ENCODE data around the gene SNX9. TPM values are rescaled to one million over a fixed set of nuclear protein-coding genes. Genes with fewer than 3 reads are reported as not detected.
A peak's percentile ranks its signal among the peaks of the same experiment; 100 is the strongest.

Gene SNX9
- total and polyA plus RNA-seq, 2 donors (not counting 1 experiment from before 2014, with no cell fraction given), result 10.0 to 50.7 TPM

GRCh38 chr6:157845493-157846259 is 22.6 kb downstream of the SNX9 start:
- TF ChIP-seq EZH2 (IDR thresholded peaks at IDR 0.05; ENCODE audit: borderline replicate concordance, insufficient read depth, low read depth, low read length, poor library complexity, severe bottlenecking), result no peak
- no peak for TF ChIP-seq CTCF (IDR thresholded peaks at IDR 0.05)
- intact Hi-C loops (cut with micrococcal nuclease), result no loop called here
- no peak overlapping the region for H3K4me3 ChIP-seq (ENCODE audit: control extremely low read depth in 1 of 5, extremely low read depth in 1 of 5, insufficient read depth in 1 of 5, low read depth in 2 of 5, low read length in 4 of 5)
- Mint-ChIP-seq H3K27me3 (no peaks in the 10 kb centered on the region), H3K4me1 (peaks cover 82% of the 10 kb centered on the region), H3K9me3 (ENCODE audit: insufficient read depth) (no peaks in the 10 kb centered on the region), H3K4me3 (peak overlapping the region; percentile 56), H3K27ac (peak overlapping the region; percentile 51)
- no peaks in the 10 kb centered on the region for H3K36me3 ChIP-seq (replicated peaks in 1 of 2; ENCODE audit: control extremely low read depth in 1 of 2, control insufficient read depth in 1 of 2, extremely low read depth in 1 of 2, insufficient read depth in 2 of 2, low read length in 1 of 2)
- H3K4me1 ChIP-seq (ENCODE audit: control insufficient read depth in 2 of 2, insufficient read depth in 2 of 2, low read length in 2 of 2), result peaks cover 68 to 69% of the 10 kb centered on the region in 2 donors
- ChIA-PET CTCF (interaction anchor here (0.7 to 3.2 kb wide), 6 partner anchors 10 to 89 kb away, joined by 3 to 26 read pairs (median 4); no protein-coding TSS in a partner anchor), POLR2A (interaction anchor here (0.6 to 1.0 kb wide), 3 partner anchors 81 to 790 kb away, joined by 3 to 5 read pairs (median 4); no protein-coding TSS in a partner anchor)
- no peak for DNase-seq
- H3K27ac ChIP-seq (ENCODE audit: low read length in 2 of 2), result peak overlapping the region; percentile 22 to 44
- H3K79me2 ChIP-seq (ENCODE audit: control insufficient read depth, insufficient read depth, low read length), result peaks cover 97% of the 10 kb centered on the region
- no peak for ATAC-seq (ENCODE audit: low read depth)
- 90% methylated on average over 3 of the region's 6 CpGs for WGBS (ENCODE audit: insufficient coverage)
- peak overlapping the region; percentile 57 for H3K4me2 ChIP-seq (replicated peaks; ENCODE audit: low read depth, low read length, poor library complexity, severe bottlenecking)
- no peaks in the 10 kb centered on the region for H3K27me3 ChIP-seq (replicated peaks in 1 of 4; ENCODE audit: control extremely low read depth in 1 of 4, control insufficient read depth in 3 of 4, insufficient read depth in 4 of 4, low read length in 3 of 4)
- peaks cover 86% of the 10 kb centered on the region for H4K20me1 ChIP-seq (ENCODE audit: control insufficient read depth, insufficient read depth, low read length, poor library complexity, severe bottlenecking)
- H3K9me3 ChIP-seq (ENCODE audit: control extremely low read depth in 1 of 3, control insufficient read depth in 2 of 3, insufficient read depth in 1 of 3, low read length in 2 of 3), result no peaks in the 10 kb centered on the region
- H2AFZ ChIP-seq (ENCODE audit: insufficient read depth, low read depth, low read length, poor library complexity, severe bottlenecking), result no peak overlapping the region
- H3K9ac ChIP-seq (ENCODE audit: low read length), result peak overlapping the region; percentile 14

- ATAC-seq (ENCODE audit: low read depth) (no peak), DNase-seq (no peak)
- Histone ChIP-seq H3K4me3 (ENCODE audit: control extremely low read depth in 1 of 5, extremely low read depth in 1 of 5, insufficient read depth in 1 of 5, low read depth in 2 of 5, low read length in 4 of 5) (no peak overlapping the region), H2AFZ (ENCODE audit: insufficient read depth, low read depth, low read length, poor library complexity, severe bottlenecking) (no peak overlapping the region), H4K20me1 (ENCODE audit: control insufficient read depth, insufficient read depth, low read length, poor library complexity, severe bottlenecking) (peaks cover 79% of the 10 kb centered on the region), H3K79me2 (ENCODE audit: control insufficient read depth, insufficient read depth, low read length) (peaks cover 95% of the 10 kb centered on the region), H3K36me3 (replicated peaks in 1 of 2; ENCODE audit: control extremely low read depth in 1 of 2, control insufficient read depth in 1 of 2, extremely low read depth in 1 of 2, insufficient read depth in 2 of 2, low read length in 1 of 2) (no peaks in the 10 kb centered on the region), H3K4me1 (ENCODE audit: control insufficient read depth in 2 of 2, insufficient read depth in 2 of 2, low read length in 2 of 2) (peaks cover 51 to 52% of the 10 kb centered on the region in 2 donors), H3K4me2 (replicated peaks; ENCODE audit: low read depth, low read length, poor library complexity, severe bottlenecking) (no peak overlapping the region), H3K9ac (ENCODE audit: low read length) (no peak overlapping the region), H3K9me3 (ENCODE audit: control extremely low read depth in 1 of 3, control insufficient read depth in 2 of 3, insufficient read depth in 1 of 3, low read length in 2 of 3) (peaks cover 2 to 11% (median 7%) of the 10 kb centered on the region in 3 donors), H3K27me3 (replicated peaks in 1 of 4; ENCODE audit: control extremely low read depth in 1 of 4, control insufficient read depth in 3 of 4, insufficient read depth in 4 of 4, low read length in 3 of 4) (no peaks in the 10 kb centered on the region), H3K27ac (ENCODE audit: low read length in 2 of 2) (no peak overlapping the region)
- Mint-ChIP-seq H3K4me1 (peaks cover 64% of the 10 kb centered on the region), H3K9me3 (ENCODE audit: insufficient read depth) (peaks cover 2% of the 10 kb centered on the region), H3K27me3 (no peaks in the 10 kb centered on the region), H3K27ac (no peak overlapping the region), H3K4me3 (peak overlapping the region; percentile 4)
- WGBS (ENCODE audit: insufficient coverage), result 100% methylated on average over 1 of the region's 2 CpGs
- intact Hi-C loops (cut with micrococcal nuclease), result no loop called here
- no peak for TF ChIP-seq CTCF (IDR thresholded peaks at IDR 0.05)
- TF ChIP-seq EZH2 (IDR thresholded peaks at IDR 0.05; ENCODE audit: borderline replicate concordance, insufficient read depth, low read depth, low read length, poor library complexity, severe bottlenecking), result no peak
- ChIA-PET POLR2A (no interaction called here), CTCF (interaction anchor here (1.0 to 2.5 kb wide), 2 partner anchors 26 to 91 kb away, joined by 4 to 17 read pairs; no protein-coding TSS in a partner anchor)
Observed at GRCh38 chr6:157847846-157848245, 24.8 kb downstream of the SNX9 start.

Measured in B cell (primary cell).